Right ventricle myocardium superior (tissue), 1 donor: ENCODE data around the gene NECAB3. TPM values are rescaled to one million over a fixed set of nuclear protein-coding genes. Genes with fewer than 3 reads are reported as not detected.
"Not testable (repeated sequence)": the region's sequence is repeated elsewhere in the genome, so short reads cannot be mapped to it uniquely, and the experiment has no call there.

Source experiments
- ATAC-seq: fragments of 200-7000 bp; cut with Tn5 transposase; one replicate; pipeline ENCODE4 v1.9.1; 2020; ENCODE audit warnings: mild to moderate bottlenecking; ENCODE audit not compliant: poor library complexity
- DNase-seq: peaks from one replicate; pipeline ENCODE4 v3.0.0-alpha.2; 2020
- intact Hi-C: fragments of 100-400 bp; cut with DNase I; formaldehyde crosslinking; loops from one replicate; pipeline ENCODE4 v1.11.2; 2022
- total RNA-seq: library from RNA; stranded (reverse); fragmentation: NEBNext Ultra II Directional; extraction: Animal tissue kit (Norgen Biotek cat#: 25700); gene quantifications from one replicate; pipeline ENCODE4 v1.2.1, GENCODE V29; 2021
- donor health status: DM: no; HTN: yes; CAD: no; lungs with severe emphysema.

The NECAB3 gene
- total RNA-seq, 1 donor from 2014 or later = 69.4 TPM

DNA sequence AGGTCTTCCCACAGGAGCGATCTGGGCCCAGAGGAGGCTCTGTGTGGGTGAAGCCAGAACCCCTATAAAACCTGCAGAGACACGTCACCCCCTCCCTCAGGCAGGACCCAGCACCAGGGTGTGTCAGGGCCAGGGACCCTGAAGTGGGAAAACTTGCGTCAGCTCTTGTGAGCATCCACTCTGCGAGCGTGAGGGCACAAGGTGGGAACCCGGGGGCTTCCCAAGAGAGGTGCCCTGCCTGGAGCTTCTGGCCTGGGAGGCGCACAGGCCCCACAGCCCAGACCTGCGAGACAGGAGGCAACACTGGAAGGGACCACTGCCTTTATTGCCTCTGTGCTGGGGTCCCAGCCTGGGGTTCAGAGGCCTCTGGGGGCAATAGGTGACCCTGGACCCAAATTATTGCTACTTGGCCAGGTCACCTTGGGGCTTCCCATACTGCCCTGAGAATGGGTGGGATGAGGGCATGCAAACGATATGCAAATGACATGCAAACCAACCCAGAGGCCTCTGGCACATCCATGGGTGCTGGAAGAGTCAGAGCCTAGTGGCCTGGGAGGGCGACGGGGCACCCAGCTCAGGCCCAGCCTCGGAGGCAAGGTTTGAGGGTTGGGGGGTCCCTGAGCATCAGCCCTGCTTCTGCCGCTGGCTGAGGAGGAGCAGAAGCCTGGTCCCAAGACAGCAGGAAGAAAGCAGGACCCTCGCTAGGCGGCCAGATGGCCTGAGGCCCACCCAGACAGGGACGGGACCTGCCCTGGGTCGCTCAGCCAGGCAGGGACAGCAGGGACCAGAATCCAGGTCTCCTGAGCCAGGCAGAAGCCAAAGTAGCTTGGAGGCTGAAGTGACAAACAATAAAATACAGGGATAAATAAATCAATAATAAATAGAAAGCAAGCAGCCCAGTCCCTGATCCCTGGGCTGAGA lies 17.2 kb downstream of the NECAB3 start:
- intact Hi-C loops = no loop called here
- DNase-seq = no peak
- no peak for ATAC-seq

DNA sequence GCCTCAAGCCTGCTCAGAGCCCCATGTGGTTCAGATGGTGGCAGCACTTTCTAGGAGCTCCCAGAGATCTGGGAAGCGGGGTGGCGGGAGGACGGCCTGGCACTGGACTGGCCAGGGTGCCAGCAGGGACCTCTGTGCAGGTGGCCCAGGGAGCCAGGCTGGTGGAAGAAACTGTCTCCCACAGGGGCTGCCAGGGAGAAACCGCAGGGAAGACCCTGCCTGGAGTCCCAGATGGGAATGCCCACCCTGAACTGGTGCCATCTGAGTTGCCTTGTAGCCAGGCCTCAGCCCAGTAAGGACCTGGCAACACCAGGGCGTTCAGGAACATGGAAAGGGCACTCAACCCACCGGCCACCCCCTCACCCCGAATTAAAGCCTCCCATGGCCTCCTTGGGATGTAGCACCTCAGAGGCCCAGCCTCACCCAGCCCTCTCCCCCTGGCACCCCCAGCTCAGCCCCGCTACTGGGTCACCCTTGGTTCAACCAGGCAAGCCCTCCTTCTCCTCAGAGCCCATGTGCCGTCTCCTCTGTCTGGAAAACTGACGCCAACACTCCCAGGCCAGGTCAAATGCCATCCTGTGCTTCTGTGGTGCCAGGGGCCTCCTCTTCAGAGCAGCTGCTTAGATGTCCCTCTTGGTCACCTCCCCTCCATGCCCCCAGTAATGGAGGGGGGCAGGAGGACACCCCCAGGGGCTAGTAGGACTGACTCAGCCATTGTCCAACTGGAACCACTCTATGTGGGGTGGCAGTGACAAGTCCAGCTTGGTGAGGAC lies 18.0 kb downstream of the NECAB3 start:
- ATAC-seq (no peak), DNase-seq (no peak)
- intact Hi-C loops = no loop called here

- DNase-seq (no peak), ATAC-seq (no peak)
- intact Hi-C loops = no loop called here
Observed at GRCh38 chr20:33655164-33655563, 19.1 kb downstream of the NECAB3 start.

GRCh38 chr20:33654680-33655161 lies 19.5 kb downstream of the NECAB3 start:
- DNase-seq (no peak), ATAC-seq (no peak)
- intact Hi-C loops = loop anchor here (5.0 kb wide), 1 partner anchor 192 kb away; no protein-coding TSS in a partner anchor

DNA sequence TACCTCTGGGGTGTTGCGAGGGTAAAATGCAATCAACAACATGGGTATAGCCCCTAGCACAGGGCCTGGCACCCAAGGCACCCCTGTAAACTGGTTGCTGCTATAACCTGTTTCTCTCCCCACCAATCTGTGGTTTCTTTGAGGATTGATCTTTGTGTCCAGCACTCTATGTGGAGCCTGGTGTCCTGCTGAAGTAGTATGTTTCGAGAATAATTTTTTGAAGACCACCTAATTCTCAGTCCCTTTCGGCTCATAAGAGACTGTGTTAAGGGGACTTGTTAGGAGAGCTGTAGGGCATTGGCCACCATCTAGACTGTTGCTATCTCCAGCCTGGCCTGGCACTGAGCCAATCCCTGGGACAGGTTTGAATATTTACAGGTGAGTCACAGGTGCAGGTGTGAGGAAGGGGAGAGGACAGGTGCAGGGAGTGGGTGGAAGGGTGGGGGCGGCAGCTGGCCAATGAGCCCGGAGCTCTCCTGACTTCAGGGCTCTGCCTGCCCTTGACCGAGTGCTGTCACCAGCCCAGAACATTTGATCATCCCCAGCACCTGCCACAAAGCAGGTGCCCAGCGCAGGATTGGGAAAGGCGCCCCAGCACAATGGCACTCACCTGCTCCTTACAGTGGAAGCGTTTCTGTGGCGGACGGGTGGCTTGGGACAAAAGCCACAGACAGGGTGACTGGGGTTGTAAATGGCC lies 20.2 kb downstream of the NECAB3 start:
- ATAC-seq = peak; percentile 23
- intact Hi-C loops = loop anchor here (5.0 kb wide), 1 partner anchor 192 kb away; no protein-coding TSS in a partner anchor
- DNase-seq = no peak

DNA sequence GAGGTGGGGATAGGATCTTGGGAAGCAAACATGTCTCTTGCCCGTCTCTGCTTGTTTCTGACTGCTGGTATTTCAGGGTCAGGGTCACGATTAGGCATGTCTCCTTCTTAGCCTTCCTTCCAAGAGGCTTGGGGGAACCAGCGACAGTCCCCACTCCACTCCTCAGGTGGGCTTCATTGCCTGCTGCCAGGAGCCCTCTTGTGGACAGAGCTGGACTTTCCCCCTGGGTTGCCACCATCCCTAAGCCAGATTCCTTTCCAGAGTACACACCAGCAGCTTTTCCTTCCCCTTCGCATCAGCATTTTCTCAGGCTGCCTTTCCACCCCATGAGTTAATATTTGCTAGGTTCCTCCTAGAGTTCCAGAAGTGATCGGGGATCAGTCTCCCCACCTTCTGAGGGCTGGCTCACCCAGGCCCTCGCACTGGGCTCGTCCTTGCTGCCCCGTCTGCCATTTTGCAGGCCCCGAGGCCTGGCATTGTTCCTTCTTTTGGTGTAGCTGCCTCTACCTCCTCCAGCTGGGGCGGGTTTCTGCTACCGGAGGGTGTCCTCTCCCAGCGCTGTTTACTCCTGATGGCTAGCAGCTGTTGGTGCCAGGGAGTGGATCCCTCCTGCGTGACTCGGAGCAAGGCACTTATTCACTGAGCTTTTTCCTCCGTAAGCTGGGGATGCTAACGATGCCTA lies 20.9 kb downstream of the NECAB3 start:
- intact Hi-C loops = loop anchor here (5.0 kb wide), 1 partner anchor 191 kb away; no protein-coding TSS in a partner anchor
- ATAC-seq (peak; percentile 68), DNase-seq (no peak)

- DNase-seq = no peak
- no peak for ATAC-seq
- intact Hi-C loops = loop anchor here (5.0 kb wide), 1 partner anchor 189 kb away; no protein-coding TSS in a partner anchor
Observed at GRCh38 chr20:33651562-33652048, 22.6 kb downstream of the NECAB3 start.

DNA sequence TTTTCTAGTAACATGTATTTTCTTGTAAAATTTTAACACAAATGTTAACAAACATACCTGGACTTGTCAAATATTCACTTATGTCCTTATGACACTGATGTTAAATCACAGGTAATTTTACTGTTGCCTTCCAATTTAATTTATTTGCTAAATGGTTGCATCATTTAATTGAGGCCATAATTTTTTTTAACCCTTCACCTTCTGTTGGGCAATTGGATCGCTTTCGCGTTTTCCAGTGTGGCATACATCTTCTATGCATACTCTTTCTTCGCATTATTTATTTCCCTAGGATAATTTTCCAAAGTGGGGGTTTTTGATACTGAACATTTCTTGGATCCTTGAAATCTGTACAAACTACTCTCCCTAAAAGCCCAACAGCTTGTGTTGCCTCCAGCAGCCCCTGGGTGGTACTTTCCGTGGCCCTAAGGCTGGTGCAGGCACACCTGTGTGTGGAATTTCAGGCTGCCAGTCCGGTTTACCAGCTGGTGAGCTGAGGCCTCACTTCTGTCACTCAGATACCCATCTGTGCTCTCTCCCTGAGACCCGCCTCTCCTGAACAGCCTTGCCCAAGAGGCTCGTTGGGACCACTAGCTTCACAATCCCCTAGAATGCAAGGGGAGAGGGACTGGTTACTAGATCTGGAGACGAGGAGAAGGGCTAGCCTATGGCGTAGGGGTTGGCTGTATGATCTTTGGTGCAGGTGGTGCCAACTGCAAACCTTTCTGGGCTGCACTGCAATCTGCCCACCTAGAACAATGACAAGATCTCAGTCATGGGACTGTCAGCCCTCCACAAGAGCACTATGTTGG lies 23.3 kb downstream of the NECAB3 start:
- DNase-seq (no peak), ATAC-seq (no peak)
- intact Hi-C loops = loop anchor here (5.0 kb wide), 1 partner anchor 189 kb away; no protein-coding TSS in a partner anchor

DNA sequence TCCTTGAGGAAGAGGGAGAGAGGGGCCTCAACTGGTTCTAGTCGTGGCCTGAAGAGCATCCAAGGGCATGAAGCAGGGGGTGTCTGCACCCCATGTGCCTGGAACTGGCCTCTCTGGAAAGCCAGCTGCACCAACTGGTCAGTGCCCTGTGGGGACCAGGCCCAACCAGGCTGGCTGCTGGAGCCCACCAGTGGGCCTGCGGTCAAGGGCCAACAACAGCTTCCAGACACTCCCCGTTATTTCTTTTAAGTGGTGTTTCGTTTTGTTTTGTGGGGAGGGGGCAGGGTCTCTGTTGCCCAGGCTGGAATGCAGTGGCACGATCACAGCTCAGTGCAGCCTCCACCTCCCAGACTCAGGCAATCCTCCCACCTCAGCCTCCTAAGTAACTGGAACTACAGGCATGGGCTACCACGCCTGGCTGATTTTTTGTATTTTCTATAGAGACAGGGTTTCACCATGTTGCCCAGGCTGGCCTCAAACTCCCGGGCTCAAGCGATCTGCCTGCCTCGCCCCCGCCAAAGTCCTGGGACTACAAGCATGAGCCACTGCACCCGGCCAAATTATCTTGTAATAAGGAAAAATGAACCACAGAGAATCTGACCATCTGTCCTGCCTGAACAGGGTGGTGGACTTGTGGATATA lies 24.0 kb downstream of the NECAB3 start:
- intact Hi-C loops = loop anchor here (5.0 kb wide), 1 partner anchor 188 kb away; no protein-coding TSS in a partner anchor
- no peak for ATAC-seq

DNA sequence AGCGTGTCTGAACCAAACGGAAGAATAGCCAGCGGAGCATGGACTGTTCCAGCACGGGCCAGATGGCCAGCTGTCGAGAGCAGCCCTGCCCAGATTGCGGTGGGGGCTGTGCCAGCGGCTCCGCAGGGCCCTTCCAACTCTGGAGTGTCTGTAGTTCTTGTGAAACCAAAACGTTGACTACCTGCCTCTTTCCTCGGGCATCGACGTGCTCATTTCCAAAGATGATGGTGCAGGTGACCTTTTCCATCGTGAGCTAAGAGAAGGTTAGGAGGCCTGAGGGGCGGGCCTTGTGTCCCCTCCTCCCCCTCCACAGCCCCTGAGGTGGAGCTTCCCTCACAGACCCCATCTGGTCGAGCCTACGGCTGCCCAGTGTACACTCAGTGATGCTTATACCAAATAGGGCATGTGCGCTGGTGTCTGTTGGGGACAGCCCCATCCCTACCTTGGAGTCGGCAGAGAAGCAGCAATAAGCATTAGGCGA lies 25.0 kb downstream of the NECAB3 start:
- ATAC-seq = peak; percentile 75
- intact Hi-C loops = no loop called here

More for the DNA sequence above, 24.0 kb downstream of the NECAB3 start:
- DNase-seq = no peak

GRCh38 chr20:33648396-33649004 lies 25.7 kb downstream of the NECAB3 start:
- intact Hi-C loops = no loop called here
- DNase-seq = no peak
- peak; percentile 7 for ATAC-seq

More for the DNA sequence above, 25.0 kb downstream of the NECAB3 start:
- DNase-seq = peak; percentile 84

DNA sequence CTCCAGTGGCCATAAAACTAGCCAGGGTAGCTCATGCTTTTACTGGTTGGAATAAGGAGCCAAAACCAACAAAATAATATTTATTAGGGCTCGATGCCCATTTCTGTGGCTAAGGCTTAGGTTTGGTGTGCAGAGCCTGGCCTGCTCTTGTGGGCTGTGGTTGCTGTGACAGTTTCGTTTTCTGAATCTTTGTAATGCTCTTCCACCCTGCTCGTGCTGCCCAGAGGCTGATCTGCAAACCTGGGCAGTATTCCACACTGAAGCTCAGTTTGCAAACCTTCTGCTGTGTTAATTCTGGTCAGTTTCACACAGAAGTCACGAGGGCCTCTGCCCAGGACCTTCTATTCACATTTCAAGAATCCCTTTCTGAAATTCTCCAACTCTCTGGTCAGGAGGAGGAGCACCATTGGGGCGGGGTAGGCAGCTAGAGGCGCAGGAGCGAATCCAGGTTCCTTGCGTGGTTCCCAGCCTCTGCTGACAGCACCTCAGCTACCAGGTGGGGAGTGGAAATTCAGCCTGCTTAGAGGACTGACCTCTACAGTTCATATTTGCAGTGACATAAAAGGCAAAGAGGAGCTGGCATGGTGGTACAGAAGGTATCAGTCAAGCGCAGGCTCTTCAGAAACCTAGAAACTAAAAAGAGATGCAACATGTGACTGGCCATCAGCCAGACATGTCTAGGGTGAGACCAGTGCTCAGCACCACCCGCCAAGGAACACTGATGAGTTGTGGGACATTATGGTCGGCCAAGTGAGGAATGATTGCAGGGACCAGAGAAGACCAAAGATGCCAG lies 26.4 kb downstream of the NECAB3 start:
- intact Hi-C loops = no loop called here
- ATAC-seq (peak; percentile 55), DNase-seq (no peak)

DNA sequence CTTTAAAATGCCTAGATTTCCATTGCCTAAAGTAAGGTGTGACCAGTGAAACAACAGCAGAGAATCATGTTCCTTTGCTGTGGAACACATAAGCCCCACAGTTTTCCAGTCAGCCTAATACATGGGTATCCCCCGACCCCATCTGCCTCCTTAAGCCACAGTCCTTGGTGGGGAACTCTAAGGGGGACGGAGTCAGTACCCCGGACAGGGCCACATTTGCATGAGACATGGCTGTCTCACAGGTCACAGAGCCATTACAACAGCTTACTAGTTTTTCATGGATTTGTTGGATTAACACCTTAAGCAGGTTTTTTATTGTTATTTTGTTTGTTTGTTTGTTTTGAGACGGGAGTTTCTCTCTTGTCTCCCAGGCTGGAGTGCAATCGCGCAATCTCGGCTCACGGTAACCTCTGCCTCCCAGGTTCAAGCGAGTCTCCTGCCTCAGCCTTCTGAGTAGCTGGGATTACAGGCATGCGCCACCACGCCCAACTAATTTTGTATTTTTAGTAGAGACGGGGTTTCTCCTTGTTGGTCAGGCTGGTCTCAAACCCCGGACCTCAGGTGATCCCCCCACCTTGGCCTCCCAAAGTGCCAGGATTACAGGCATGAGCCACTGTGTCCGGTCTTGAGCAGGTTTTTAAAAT lies 27.1 kb downstream of the NECAB3 start:
- ATAC-seq, DNase-seq, intact Hi-C loops: not testable (repeated sequence)

DNA sequence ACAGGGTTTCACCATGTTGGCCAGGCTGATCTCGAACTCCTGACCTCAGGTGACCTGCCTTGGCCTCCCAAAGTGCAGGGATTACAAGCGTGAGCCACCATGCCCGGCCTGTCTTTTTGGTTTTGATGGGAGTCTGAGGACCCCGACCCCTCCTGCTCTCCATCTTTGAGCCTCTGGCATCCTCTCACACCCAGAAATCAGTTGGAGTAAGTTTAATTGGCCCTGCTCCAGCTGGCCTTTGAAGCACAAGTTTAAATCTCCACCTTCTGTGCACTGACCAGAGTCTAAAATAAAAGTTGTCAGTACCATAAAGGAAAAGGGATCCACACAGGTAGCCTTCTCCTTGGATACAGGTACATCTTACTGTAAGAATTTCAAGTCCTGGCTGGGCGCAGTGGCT lies 28.0 kb downstream of the NECAB3 start:
- no peak for ATAC-seq
- intact Hi-C loops = no loop called here
- DNase-seq = no peak

DNA sequence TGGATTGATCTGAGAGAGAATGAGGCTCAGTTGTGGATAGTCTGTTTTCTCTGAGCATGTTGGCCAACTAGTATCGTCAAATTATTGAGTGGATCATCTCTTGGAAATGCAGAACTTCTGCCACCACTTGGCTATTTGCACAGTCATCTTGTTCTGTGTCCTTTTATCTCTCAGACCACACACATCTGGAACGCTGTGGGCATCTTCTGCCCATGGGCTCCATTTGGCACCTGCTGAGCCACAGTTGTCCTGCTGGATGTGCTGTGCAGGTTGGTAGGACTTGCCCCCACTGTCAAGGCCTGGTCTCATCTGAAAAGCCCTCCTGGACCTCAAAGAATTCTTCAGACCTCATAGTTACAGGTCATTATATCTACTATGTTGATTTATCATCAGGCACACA lies 28.8 kb downstream of the NECAB3 start:
- no peak for ATAC-seq
- DNase-seq = no peak
- intact Hi-C loops = no loop called here
